Parathyroid adenoma (tissue), 2 donors: ENCODE measurements around the gene EIF3I.

Source experiments
- H2AFZ ChIP-seq: fragments of 300-600 bp; sonication (generic); one replicate; pipeline ENCODE4 v1.7.0; 2017; ENCODE audit warnings: antibody characterized with exemption, mild to moderate bottlenecking
- H3K27ac ChIP-seq: fragments of 300-600 bp; sonication (generic); one replicate; pipeline ENCODE4 v1.7.0; 2017
- H3K27me3 ChIP-seq: fragments of 300-600 bp; sonication (generic); one replicate; pipeline ENCODE4 v1.7.0; 2017; ENCODE audit warnings: low read length; ENCODE audit not compliant: control insufficient read depth, insufficient read depth
- H3K36me3 ChIP-seq: fragments of 300-600 bp; sonication (generic); one replicate; pipeline ENCODE4 v1.7.0; 2017; ENCODE audit warnings: low read length; ENCODE audit not compliant: control insufficient read depth, insufficient read depth
- H3K4me1 ChIP-seq: fragments of 300-600 bp; sonication (generic); one replicate; pipeline ENCODE4 v1.7.0; 2017; ENCODE audit warnings: control low read depth
- H3K4me2 ChIP-seq: fragments of 300-600 bp; sonication (generic); one replicate; pipeline ENCODE4 v1.7.0; 2017; ENCODE audit warnings: low read length
- H3K4me3 ChIP-seq: fragments of 300-600 bp; sonication (generic); one replicate; pipeline ENCODE4 v1.7.0; 2017; ENCODE audit warnings: low read depth, low read length
- H3K79me2 ChIP-seq: fragments of 300-600 bp; sonication (generic); one replicate; pipeline ENCODE4 v1.7.0; 2017; ENCODE audit warnings: control low read depth
- H3K9ac ChIP-seq: fragments of 300-600 bp; sonication (generic); one replicate; pipeline ENCODE4 v1.7.0; 2017; ENCODE audit warnings: mild to moderate bottlenecking
- H3K9me3 ChIP-seq: fragments of 300-600 bp; sonication (generic); one replicate; pipeline ENCODE4 v1.7.0; 2017; ENCODE audit warnings: low read length; ENCODE audit not compliant: control insufficient read depth
- TF ChIP-seq, protein P1 (sequence below): fragments of 300-600 bp; sonication (generic); IDR thresholded peaks from one replicate; pipeline ENCODE4 v1.7.0; 2017; ENCODE audit warnings: antibody characterized with exemption, mild to moderate bottlenecking
- donor health status: primary hyperparathyroidism.

EIF3I gene

GRCh38 chr1:32216566-32216965, 5.6 kb upstream of the EIF3I start:
- TF ChIP-seq, protein P1, sequence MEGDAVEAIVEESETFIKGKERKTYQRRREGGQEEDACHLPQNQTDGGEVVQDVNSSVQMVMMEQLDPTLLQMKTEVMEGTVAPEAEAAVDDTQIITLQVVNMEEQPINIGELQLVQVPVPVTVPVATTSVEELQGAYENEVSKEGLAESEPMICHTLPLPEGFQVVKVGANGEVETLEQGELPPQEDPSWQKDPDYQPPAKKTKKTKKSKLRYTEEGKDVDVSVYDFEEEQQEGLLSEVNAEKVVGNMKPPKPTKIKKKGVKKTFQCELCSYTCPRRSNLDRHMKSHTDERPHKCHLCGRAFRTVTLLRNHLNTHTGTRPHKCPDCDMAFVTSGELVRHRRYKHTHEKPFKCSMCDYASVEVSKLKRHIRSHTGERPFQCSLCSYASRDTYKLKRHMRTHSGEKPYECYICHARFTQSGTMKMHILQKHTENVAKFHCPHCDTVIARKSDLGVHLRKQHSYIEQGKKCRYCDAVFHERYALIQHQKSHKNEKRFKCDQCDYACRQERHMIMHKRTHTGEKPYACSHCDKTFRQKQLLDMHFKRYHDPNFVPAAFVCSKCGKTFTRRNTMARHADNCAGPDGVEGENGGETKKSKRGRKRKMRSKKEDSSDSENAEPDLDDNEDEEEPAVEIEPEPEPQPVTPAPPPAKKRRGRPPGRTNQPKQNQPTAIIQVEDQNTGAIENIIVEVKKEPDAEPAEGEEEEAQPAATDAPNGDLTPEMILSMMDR = no peak
- Histone ChIP-seq H3K4me3 (no peak overlapping the region), H2AFZ (no peak overlapping the region), H3K9me3 (no peaks in the 10 kb centered on the region), H3K4me2 (no peak overlapping the region), H3K9ac (no peak overlapping the region), H3K36me3 (no peaks in the 10 kb centered on the region), H3K79me2 (no peaks in the 10 kb centered on the region), H3K27ac (no peak overlapping the region), H3K4me1 (peaks cover 6% of the 10 kb centered on the region), H3K27me3 (no peaks in the 10 kb centered on the region)

DNA sequence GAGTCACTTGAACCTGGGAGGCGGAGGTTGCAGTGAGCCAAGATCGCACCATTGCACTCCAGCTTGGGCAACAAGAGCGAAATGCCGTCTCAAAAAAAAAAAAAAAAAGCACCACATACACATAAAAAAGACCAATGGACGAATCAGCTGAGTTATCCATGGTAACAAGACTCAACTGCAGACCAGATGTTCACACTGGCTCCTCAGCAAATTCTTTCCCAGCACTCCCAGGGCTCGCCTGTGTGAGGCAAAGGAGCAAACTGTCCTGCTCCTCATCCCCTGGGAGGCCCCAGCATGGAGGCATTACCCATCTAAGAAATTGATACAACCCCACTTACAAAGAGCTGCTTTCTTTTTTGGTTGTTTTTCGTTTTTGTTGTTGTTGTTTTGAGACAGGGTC, 3.2 kb upstream of the EIF3I start:
- H3K4me2 ChIP-seq = no peak overlapping the region
- peaks cover 13% of the 10 kb centered on the region for H3K4me1 ChIP-seq
- peaks cover 11% of the 10 kb centered on the region for H3K79me2 ChIP-seq
- H3K9ac ChIP-seq = no peak overlapping the region
- H3K36me3 ChIP-seq = no peaks in the 10 kb centered on the region
- no peaks in the 10 kb centered on the region for H3K27me3 ChIP-seq
- H3K27ac ChIP-seq = no peak overlapping the region
- H2AFZ ChIP-seq = no peak overlapping the region
- no peaks in the 10 kb centered on the region for H3K9me3 ChIP-seq
- H3K4me3 ChIP-seq = no peak overlapping the region
- TF ChIP-seq, protein P1 = no peak

DNA sequence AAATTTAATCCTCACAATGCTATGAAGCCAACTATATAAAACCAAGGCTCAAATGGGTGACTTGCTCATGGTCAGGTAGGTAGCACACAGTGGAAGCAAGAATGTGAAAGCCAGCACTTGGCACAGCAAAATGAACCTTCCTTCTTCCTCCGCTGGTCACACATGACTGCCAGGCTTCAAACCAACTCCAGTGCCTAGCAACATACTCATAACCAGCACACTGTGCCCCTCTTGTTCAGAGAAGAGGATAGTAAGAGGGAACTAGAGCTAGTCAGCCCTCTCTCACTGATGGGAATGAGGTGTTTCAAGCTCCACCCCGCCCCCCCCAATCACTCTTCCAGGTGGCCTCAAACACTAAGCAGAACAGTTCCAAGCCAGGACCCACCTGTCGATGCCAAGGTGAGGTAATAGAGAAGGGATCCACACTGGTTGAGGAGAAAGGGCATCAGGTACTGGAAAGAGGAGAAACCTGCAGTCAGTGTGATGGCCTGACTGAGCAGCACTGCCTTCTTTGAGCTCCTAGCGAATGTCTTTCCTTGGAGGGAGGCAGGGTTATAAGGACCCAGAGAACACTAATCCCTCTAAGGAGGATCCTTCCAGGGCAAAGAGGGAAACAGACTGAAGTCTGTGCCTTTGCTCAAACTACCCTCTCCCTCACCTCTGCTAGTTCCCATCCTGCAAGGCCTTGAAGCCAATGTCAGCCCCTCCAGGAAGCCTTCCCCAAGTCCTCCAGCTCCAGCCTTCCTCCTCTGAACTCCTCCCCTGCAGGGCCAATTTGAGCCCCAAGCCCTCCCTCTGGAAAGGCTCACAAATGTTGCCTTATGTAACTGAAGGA, 1.2 kb upstream of the EIF3I start:
- Histone ChIP-seq H3K4me3 (peak overlapping the region; percentile 99), H2AFZ (no peak overlapping the region), H3K36me3 (no peaks in the 10 kb centered on the region), H3K4me1 (peaks cover 13% of the 10 kb centered on the region), H3K27ac (peak overlapping the region; percentile 89), H3K9ac (no peak overlapping the region), H3K9me3 (no peaks in the 10 kb centered on the region), H3K27me3 (no peaks in the 10 kb centered on the region), H3K4me2 (peak overlapping the region; percentile 96), H3K79me2 (peaks cover 11% of the 10 kb centered on the region)
- TF ChIP-seq, protein P1 = no peak

DNA sequence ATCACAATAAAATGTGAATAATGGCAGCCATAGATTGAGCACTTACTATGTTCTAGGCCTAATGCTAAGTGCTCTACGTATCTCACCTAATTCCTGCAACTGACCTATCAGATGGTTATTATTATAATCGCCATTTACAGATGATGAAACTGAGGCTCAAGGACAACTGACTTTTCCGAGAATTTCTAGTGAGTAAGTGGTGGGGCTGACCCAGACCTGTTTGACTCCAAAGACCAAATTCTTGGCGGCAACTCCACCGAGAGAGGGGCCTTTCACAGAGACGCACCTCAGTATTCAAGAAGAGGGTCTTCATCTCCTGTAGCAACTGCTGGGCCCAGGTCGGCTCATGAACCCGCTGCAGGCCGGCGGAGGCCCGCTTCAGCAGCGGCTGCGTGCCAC, 627 bp upstream of the EIF3I start:
- no peaks in the 10 kb centered on the region for H3K36me3 ChIP-seq
- peaks cover 13% of the 10 kb centered on the region for H3K4me1 ChIP-seq
- H3K27ac ChIP-seq = peak overlapping the region; percentile 89
- H3K4me2 ChIP-seq = peak overlapping the region; percentile 96
- H3K4me3 ChIP-seq = peak overlapping the region; percentile 99
- H3K27me3 ChIP-seq = no peaks in the 10 kb centered on the region
- H2AFZ ChIP-seq = peak overlapping the region; percentile 81
- no peak overlapping the region for H3K9ac ChIP-seq
- peaks cover 11% of the 10 kb centered on the region for H3K79me2 ChIP-seq
- TF ChIP-seq, protein P1 = no peak
- no peaks in the 10 kb centered on the region for H3K9me3 ChIP-seq

DNA sequence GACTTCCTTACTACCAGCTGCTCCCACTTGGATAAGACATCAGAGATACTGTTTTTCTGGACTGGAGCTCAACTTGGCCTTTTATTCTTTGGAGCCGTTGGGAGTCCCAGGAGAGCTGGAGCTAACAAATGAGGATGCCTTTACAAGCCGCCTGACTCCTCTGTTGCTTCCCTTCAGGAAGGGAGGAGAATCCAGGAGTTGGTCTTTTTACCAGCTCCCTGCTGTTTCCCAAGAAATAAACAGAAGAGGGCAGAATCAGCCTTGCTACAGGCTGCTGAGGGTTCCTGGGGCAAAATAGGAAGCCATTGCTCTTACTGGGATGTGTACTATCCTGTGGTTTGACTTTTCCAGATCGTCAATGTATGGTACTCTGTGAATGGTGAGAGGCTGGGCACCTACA, 1.5 kb downstream of the EIF3I start:
- Histone ChIP-seq H3K27me3 (no peaks in the 10 kb centered on the region), H3K27ac (peak overlapping the region; percentile 32), H3K9me3 (no peaks in the 10 kb centered on the region)

More for the DNA sequence above, 1.5 kb downstream of the EIF3I start:
- peaks cover 13% of the 10 kb centered on the region for H3K4me1 ChIP-seq
- H3K4me3 ChIP-seq = no peak overlapping the region
- TF ChIP-seq, protein P1 = no peak
- no peaks in the 10 kb centered on the region for H3K36me3 ChIP-seq
- no peak overlapping the region for H2AFZ ChIP-seq
- H3K4me2 ChIP-seq = peak overlapping the region; percentile 39
- no peak overlapping the region for H3K9ac ChIP-seq
- H3K79me2 ChIP-seq = peaks cover 11% of the 10 kb centered on the region
